ENCODE data around the gene PTPRG. TPM values are rescaled to one million over a fixed set of nuclear protein-coding genes. Genes with fewer than 3 reads are reported as not detected.

PTPRG gene
- polyA plus RNA-seq, 1 donor (not counting 4 experiments of a cell fraction or from before 2014, with no cell fraction given): 12.1 TPM

DNA sequence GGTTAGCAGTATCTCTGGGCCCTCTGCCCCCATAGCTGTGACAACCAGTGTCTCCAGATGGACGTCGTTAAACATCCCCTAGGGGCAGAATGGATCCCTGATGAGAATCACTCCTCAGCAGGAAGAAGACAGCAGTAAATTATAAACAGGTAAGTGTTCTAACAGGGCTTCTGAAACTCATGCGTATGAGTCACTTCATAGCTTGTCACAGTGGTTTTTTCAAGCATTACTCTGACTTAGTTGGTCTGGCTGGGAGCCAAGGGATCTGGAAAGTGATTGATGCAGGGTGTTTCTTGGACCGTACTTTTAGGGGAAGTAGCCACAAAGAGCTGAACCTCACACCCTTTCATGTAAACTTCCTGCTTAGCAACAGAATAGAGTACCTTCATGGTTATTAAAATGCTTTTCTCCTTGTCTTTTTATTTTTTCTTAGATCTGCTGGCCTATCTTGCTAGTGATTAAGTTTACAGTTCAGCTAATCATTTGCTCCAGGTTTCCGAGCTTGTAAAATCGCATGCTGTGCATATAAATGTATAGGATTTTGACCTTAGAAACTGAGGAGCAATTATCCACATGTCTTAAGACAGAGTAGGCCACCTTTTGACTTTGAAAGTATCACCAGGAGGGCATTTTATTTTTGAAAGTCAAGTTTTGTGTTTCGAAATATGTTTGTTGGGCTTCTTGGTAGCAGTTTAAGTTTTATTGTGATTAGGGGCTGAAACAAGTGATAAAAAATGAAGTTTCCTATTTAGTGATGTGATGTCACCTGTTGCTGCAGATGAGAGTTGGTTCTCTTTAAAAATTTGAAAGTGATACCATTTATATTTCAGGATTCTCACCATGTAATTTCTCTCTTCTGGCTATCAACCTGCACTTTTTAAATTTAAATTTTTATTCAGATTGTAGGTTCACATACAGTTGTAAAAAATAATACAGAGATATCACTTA lies 333.9 kb downstream of the PTPRG start:
- Histone ChIP-seq H3K4me1 (ENCODE audit: control insufficient read depth, extremely low read depth, insufficient read depth, low read length) (peaks cover 24% of the 10 kb centered on the region), H2AFZ (ENCODE audit: control insufficient read depth, low read length) (no peak overlapping the region), H3K4me2 (ENCODE audit: control insufficient read depth, extremely low read depth, insufficient read depth, low read depth, low read length) (peak overlapping the region; percentile 37), H4K20me1 (ENCODE audit: control insufficient read depth, extremely low read depth, insufficient read depth, low read length) (no peaks in the 10 kb centered on the region), H3K36me3 (ENCODE audit: control insufficient read depth in 2 of 2, extremely low read depth in 1 of 2, insufficient read depth in 2 of 2, low read length in 2 of 2) (no peaks in the 10 kb centered on the region), H3K27me3 (ENCODE audit: control insufficient read depth, extremely low read depth, insufficient read depth, low read length) (no peaks in the 10 kb centered on the region), H3K9me1 (ENCODE audit: control insufficient read depth, extremely low read depth, insufficient read depth, low read length) (no peaks in the 10 kb centered on the region), H3K9me3 (ENCODE audit: control insufficient read depth, low read depth, low read length) (no peaks in the 10 kb centered on the region), H3K9ac (ENCODE audit: control insufficient read depth, extremely low read depth, insufficient read depth, low read length) (no peak overlapping the region), H3K4me3 (ENCODE audit: control insufficient read depth in 2 of 3, extremely low read depth in 1 of 3, insufficient read depth in 2 of 3, low read depth in 1 of 3, low read length in 3 of 3) (no peak overlapping the region), H3K79me2 (ENCODE audit: control insufficient read depth, insufficient read depth, low read length) (no peaks in the 10 kb centered on the region), H3K27ac (ENCODE audit: control insufficient read depth, insufficient read depth, low read length) (peak overlapping the region; percentile 13)
- dilution Hi-C loops (cut with MboI; ENCODE audit: extremely low pct_ligation_motif_present, low sequenced_read_pairs): no loop called here
- DNase-seq (ENCODE audit: low read depth, low spot score): peak; percentile 84
- peak; percentile 95 for FAIRE-seq
- no peak for TF ChIP-seq CTCF (optimal IDR thresholded peaks at IDR 0.05 in 1 of 3, IDR thresholded peaks at IDR 0.05 in 1 of 3, conservative IDR thresholded peaks at IDR 0.05 in 1 of 3; ENCODE audit: extremely low read depth in 1 of 3, insufficient read depth in 2 of 3, low read length in 3 of 3)

DNA sequence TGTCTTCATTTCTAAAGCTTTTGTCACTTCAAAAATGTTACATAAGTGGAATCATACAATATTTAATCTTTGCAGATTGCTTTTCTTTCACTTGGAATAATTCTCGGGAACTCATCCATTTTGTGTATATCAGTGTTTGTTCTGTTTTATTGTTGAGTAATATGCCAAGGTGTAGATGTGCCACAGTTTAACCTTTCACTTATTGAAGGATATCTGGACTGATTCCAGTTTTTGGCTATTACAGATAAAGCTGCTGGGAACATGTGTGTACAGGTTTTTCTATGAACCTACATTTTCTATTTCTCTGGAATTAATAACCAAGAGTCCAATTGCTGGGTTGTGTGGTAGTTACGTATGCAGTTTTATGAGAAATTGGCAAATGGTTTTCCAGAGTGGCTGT lies 334.9 kb downstream of the PTPRG start:
- no peak overlapping the region for H3K9ac ChIP-seq (ENCODE audit: control insufficient read depth, extremely low read depth, insufficient read depth, low read length)
- FAIRE-seq: no peak
- H4K20me1 ChIP-seq (ENCODE audit: control insufficient read depth, extremely low read depth, insufficient read depth, low read length): no peaks in the 10 kb centered on the region
- no peak overlapping the region for H3K27ac ChIP-seq (ENCODE audit: control insufficient read depth, insufficient read depth, low read length)
- H3K4me2 ChIP-seq (ENCODE audit: control insufficient read depth, extremely low read depth, insufficient read depth, low read depth, low read length): no peak overlapping the region
- H3K9me3 ChIP-seq (ENCODE audit: control insufficient read depth, low read depth, low read length): no peaks in the 10 kb centered on the region
- no peak overlapping the region for H2AFZ ChIP-seq (ENCODE audit: control insufficient read depth, low read length)
- H3K79me2 ChIP-seq (ENCODE audit: control insufficient read depth, insufficient read depth, low read length): no peaks in the 10 kb centered on the region
- TF ChIP-seq EZH2 (IDR thresholded peaks at IDR 0.05; ENCODE audit: low read length) (no peak), CTCF (optimal IDR thresholded peaks at IDR 0.05 in 1 of 3, IDR thresholded peaks at IDR 0.05 in 1 of 3, conservative IDR thresholded peaks at IDR 0.05 in 1 of 3; ENCODE audit: extremely low read depth in 1 of 3, insufficient read depth in 2 of 3, low read length in 3 of 3) (no peak)
- no peak for DNase-seq (ENCODE audit: low read depth, low spot score)
- H3K9me1 ChIP-seq (ENCODE audit: control insufficient read depth, extremely low read depth, insufficient read depth, low read length): no peaks in the 10 kb centered on the region
- dilution Hi-C loops (cut with MboI; ENCODE audit: extremely low pct_ligation_motif_present, low sequenced_read_pairs): no loop called here
- H3K4me1 ChIP-seq (ENCODE audit: control insufficient read depth, extremely low read depth, insufficient read depth, low read length): peaks cover 24% of the 10 kb centered on the region
- H3K27me3 ChIP-seq (ENCODE audit: control insufficient read depth, extremely low read depth, insufficient read depth, low read length): no peaks in the 10 kb centered on the region
- H3K36me3 ChIP-seq (ENCODE audit: control insufficient read depth in 2 of 2, extremely low read depth in 1 of 2, insufficient read depth in 2 of 2, low read length in 2 of 2): no peaks in the 10 kb centered on the region
- H3K4me3 ChIP-seq (ENCODE audit: control insufficient read depth in 2 of 3, extremely low read depth in 1 of 3, insufficient read depth in 2 of 3, low read depth in 1 of 3, low read length in 3 of 3): no peak overlapping the region

Measured in keratinocyte (primary cell).